ENCODE measurements around the gene CFAP69. TPM values are rescaled to one million over a fixed set of nuclear protein-coding genes. Genes with fewer than 3 reads are reported as not detected.

The CFAP69 gene
- total RNA-seq, 1 donor from 2014 or later, result 0.85 TPM

DNA sequence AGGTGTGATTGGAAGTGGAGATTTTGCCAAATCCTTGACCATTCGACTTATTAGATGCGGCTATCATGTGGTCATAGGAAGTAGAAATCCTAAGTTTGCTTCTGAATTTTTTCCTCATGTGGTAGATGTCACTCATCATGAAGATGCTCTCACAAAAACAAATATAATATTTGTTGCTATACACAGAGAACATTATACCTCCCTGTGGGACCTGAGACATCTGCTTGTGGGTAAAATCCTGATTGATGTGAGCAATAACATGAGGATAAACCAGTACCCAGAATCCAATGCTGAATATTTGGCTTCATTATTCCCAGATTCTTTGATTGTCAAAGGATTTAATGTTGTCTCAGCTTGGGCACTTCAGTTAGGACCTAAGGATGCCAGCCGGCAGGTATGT lies 19.8 kb upstream of the CFAP69 start:
- DNase-seq (ENCODE audit: low spot score in 2 of 2), result no peak
- TF ChIP-seq, protein P1, sequence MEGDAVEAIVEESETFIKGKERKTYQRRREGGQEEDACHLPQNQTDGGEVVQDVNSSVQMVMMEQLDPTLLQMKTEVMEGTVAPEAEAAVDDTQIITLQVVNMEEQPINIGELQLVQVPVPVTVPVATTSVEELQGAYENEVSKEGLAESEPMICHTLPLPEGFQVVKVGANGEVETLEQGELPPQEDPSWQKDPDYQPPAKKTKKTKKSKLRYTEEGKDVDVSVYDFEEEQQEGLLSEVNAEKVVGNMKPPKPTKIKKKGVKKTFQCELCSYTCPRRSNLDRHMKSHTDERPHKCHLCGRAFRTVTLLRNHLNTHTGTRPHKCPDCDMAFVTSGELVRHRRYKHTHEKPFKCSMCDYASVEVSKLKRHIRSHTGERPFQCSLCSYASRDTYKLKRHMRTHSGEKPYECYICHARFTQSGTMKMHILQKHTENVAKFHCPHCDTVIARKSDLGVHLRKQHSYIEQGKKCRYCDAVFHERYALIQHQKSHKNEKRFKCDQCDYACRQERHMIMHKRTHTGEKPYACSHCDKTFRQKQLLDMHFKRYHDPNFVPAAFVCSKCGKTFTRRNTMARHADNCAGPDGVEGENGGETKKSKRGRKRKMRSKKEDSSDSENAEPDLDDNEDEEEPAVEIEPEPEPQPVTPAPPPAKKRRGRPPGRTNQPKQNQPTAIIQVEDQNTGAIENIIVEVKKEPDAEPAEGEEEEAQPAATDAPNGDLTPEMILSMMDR (IDR thresholded peaks at IDR 0.05), result no peak
- Histone ChIP-seq H3K27ac (no peak overlapping the region), H3K4me3 (no peak overlapping the region), H3K36me3 (peaks cover 0 to 3% of the 10 kb centered on the region in 2 donors), H3K9me3 (no peaks in the 10 kb centered on the region), H3K27me3 (no peaks in the 10 kb centered on the region), H3K4me1 (no peaks in the 10 kb centered on the region)
- intact Hi-C loops (cut with DNase I), result no loop called here

DNA sequence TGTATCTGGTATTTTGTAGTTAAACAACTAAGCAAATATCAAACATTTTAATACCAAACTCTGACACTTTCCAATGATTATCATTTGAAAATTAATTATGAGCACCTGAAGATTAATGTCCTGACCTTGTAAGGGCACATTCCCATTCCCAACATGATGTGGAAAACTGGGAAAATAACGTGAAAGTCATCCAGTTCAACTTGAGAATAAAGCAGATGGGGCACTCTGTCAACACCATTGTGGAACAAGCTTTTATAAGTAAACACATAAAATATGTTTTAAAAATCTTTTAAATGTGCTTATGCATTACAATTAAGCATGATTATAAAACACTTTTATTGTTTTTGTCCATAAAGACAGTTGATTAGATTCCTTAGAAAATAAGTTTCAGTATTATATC lies 19.4 kb upstream of the CFAP69 start:
- no peaks in the 10 kb centered on the region for H3K9me3 ChIP-seq
- no peaks in the 10 kb centered on the region for H3K27me3 ChIP-seq
- intact Hi-C loops (cut with DNase I), result no loop called here
- no peak for DNase-seq (ENCODE audit: low spot score in 2 of 2)
- H3K4me1 ChIP-seq, result no peaks in the 10 kb centered on the region
- TF ChIP-seq, protein P1 (IDR thresholded peaks at IDR 0.05), result no peak
- H3K36me3 ChIP-seq, result peaks cover 0 to 3% of the 10 kb centered on the region in 2 donors
- no peak overlapping the region for H3K4me3 ChIP-seq
- H3K27ac ChIP-seq, result no peak overlapping the region

DNA sequence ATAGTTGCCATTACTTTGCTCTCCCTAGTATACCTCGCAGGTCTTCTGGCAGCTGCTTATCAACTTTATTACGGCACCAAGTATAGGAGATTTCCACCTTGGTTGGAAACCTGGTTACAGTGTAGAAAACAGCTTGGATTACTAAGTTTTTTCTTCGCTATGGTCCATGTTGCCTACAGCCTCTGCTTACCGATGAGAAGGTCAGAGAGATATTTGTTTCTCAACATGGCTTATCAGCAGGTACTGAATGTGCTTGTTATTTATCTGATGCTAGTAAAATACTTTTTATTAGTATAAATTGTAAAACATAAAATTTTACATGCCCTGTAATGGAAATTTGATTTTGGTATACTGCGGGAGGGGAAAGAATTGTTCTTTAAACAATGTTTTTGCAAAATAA lies 17.7 kb upstream of the CFAP69 start:
- no peak for DNase-seq (ENCODE audit: low spot score in 2 of 2)
- H3K27me3 ChIP-seq, result no peaks in the 10 kb centered on the region
- no peaks in the 10 kb centered on the region for H3K4me1 ChIP-seq
- peaks cover 0 to 3% of the 10 kb centered on the region in 2 donors for H3K36me3 ChIP-seq
- intact Hi-C loops (cut with DNase I), result no loop called here
- H3K27ac ChIP-seq, result no peak overlapping the region
- no peaks in the 10 kb centered on the region for H3K9me3 ChIP-seq
- H3K4me3 ChIP-seq, result no peak overlapping the region
- TF ChIP-seq, protein P1 (IDR thresholded peaks at IDR 0.05), result no peak

DNA sequence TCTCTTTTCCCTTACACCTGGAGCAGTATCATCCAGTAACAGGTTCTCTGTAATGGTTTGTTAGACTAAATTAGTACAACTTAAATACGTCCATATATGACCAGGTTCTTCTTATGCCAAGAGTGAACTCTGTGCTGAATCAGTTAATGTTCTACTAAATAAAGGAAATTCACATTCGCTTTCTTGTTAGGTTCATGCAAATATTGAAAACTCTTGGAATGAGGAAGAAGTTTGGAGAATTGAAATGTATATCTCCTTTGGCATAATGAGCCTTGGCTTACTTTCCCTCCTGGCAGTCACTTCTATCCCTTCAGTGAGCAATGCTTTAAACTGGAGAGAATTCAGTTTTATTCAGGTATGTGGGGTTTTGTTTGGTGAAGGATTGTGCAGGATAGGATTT lies 15.3 kb upstream of the CFAP69 start:
- Histone ChIP-seq H3K27ac (no peak overlapping the region), H3K36me3 (peaks cover 0 to 6% of the 10 kb centered on the region in 2 donors), H3K9me3 (no peaks in the 10 kb centered on the region), H3K4me3 (no peak overlapping the region), H3K27me3 (no peaks in the 10 kb centered on the region), H3K4me1 (no peaks in the 10 kb centered on the region)
- DNase-seq (ENCODE audit: low spot score in 2 of 2), result no peak
- TF ChIP-seq, protein P1 (IDR thresholded peaks at IDR 0.05), result no peak
- intact Hi-C loops (cut with DNase I), result no loop called here

DNA sequence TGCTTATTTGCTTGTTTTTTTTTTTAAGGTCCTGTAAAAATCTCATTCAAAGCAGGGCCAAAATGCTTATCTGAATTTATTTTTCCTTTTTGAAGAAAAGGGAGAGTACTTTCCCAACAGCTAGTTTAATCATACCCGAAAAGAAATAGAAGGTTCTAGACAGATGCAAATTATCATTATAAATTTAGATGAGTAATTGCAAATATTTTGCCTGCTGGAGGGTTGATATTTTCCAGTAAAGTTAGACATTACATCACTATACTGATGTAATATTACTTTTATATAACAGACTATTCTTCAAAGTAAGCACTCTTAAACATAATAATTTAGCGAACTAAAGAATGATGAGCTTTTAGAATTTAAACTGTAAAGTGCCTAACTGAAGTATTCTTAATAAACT lies 14.1 kb upstream of the CFAP69 start:
- Histone ChIP-seq H3K36me3 (peaks cover 0 to 6% of the 10 kb centered on the region in 2 donors), H3K9me3 (no peaks in the 10 kb centered on the region), H3K27ac (peak overlapping the region in 1 of 2 donors; percentile 40), H3K4me3 (no peak overlapping the region), H3K27me3 (no peaks in the 10 kb centered on the region), H3K4me1 (no peaks in the 10 kb centered on the region)
- DNase-seq (ENCODE audit: low spot score in 2 of 2), result no peak
- TF ChIP-seq, protein P1 (IDR thresholded peaks at IDR 0.05), result no peak
- intact Hi-C loops (cut with DNase I), result no loop called here

DNA sequence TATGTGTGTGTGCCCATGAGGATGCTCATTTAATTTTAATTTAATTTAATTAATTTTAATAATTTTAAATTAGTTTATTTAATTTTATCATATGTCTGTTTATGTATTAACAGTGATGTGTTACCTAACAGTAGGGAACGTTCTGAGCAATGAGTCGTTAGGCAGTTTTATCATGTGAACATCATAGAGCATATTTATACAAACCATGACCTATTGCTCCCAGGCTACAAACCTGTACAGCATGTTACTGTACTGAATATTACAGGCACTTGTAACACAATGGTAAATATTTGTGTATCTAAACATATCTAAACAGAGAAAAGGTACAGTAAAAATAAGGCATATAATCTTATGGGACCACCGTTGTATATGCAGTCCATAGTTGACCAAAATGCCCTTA lies 13.7 kb upstream of the CFAP69 start:
- no peak overlapping the region for H3K4me3 ChIP-seq
- TF ChIP-seq, protein P1 (IDR thresholded peaks at IDR 0.05), result no peak
- no peaks in the 10 kb centered on the region for H3K27me3 ChIP-seq
- intact Hi-C loops (cut with DNase I), result no loop called here
- H3K9me3 ChIP-seq, result no peaks in the 10 kb centered on the region
- H3K4me1 ChIP-seq, result no peaks in the 10 kb centered on the region
- H3K27ac ChIP-seq, result no peak overlapping the region
- peaks cover 0 to 6% of the 10 kb centered on the region in 2 donors for H3K36me3 ChIP-seq
- no peak for DNase-seq (ENCODE audit: low spot score in 2 of 2)
